ENCODE measurements around the gene TNRC6A.
"Not testable (repeated sequence)": the region's sequence is repeated elsewhere in the genome, so short reads cannot be mapped to it uniquely, and the experiment has no call there.

The TNRC6A gene

DNA sequence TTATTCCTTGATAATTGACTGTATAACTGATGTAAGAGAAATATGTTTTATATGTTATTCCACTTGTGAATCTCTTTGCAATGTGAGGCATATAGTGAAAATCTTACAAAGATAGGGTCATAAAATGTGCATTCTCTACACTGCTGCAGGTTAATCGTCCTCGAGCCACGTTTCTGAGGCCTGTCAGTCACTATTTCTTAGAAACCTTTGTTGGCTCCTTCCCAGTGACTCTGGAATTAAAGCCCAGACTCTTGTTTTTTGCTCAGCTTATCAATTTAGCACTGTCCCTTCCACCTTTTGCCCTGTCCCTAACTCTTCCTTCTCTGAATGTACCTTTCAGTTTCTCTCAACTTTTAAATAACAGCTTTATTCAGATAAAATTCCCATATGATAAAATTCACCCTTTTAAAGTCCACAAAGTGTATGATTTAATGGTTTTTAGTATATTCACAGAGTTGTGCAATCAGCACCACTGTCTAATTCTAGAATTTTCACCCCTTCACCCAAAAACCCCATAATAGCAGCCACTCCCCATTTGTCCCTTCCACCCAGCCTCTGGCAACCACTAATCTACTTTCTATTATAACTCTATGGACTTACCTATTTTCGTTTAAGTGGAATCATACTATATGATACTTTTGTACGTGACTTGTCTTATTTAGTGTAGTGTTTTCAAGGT lies 8.6 kb downstream of the TNRC6A start:
- Mint-ChIP-seq H3K27me3 (no peaks in the 10 kb centered on the region), H3K4me3 (peak overlapping the region; percentile 42), H3K4me1 (ENCODE audit: low read depth) (peaks cover 93% of the 10 kb centered on the region), H3K27ac (peak overlapping the region; percentile 58), H3K36me3 (peaks cover 6% of the 10 kb centered on the region), H3K9me3 (ENCODE audit: low read depth) (no peaks in the 10 kb centered on the region)

GRCh38 chr16:24738895-24739294 lies 9.4 kb downstream of the TNRC6A start:
- Mint-ChIP-seq H3K9me3 (ENCODE audit: low read depth) (no peaks in the 10 kb centered on the region), H3K4me1 (ENCODE audit: low read depth) (peaks cover 92% of the 10 kb centered on the region), H3K4me3 (peak overlapping the region; percentile 42), H3K27ac (no peak overlapping the region), H3K36me3 (peaks cover 6% of the 10 kb centered on the region), H3K27me3 (no peaks in the 10 kb centered on the region)

DNA sequence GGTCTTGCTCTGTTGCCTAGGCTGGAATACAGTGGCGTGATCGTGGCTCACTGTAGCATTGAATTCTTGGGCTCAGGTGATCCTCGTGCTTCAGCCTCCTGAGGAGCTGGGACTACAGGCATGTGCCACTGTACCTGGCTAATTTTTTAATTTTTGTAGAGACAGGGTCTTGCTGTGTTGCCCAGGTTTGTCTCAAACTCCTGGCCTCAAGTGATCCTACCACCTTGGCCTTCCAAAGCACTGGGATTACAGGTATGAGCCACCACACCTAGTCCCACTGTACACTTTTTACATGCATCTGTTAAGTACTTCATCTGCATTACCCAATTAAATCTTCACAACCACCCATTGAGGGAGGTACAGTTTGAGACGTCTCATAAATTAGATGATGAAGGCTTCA lies 12.4 kb downstream of the TNRC6A start:
- H3K4me3 Mint-ChIP-seq, result peak overlapping the region; percentile 0
- peaks cover 9% of the 10 kb centered on the region for H3K36me3 Mint-ChIP-seq
- H3K27ac Mint-ChIP-seq, result peak overlapping the region; percentile 69
- H3K9me3 Mint-ChIP-seq (ENCODE audit: low read depth), result no peaks in the 10 kb centered on the region
- H3K4me1 Mint-ChIP-seq (ENCODE audit: low read depth), result peaks cover 92% of the 10 kb centered on the region
- H3K27me3 Mint-ChIP-seq, result no peaks in the 10 kb centered on the region

- not testable (repeated sequence) for H3K9me3 Mint-ChIP-seq (ENCODE audit: low read depth); H3K36me3 Mint-ChIP-seq; H3K27me3 Mint-ChIP-seq; H3K27ac Mint-ChIP-seq; H3K4me3 Mint-ChIP-seq
- H3K4me1 Mint-ChIP-seq (ENCODE audit: low read depth), result peaks cover 92% of the 10 kb centered on the region
Observed at GRCh38 chr16:24742610-24743009, 13.2 kb downstream of the TNRC6A start.

DNA sequence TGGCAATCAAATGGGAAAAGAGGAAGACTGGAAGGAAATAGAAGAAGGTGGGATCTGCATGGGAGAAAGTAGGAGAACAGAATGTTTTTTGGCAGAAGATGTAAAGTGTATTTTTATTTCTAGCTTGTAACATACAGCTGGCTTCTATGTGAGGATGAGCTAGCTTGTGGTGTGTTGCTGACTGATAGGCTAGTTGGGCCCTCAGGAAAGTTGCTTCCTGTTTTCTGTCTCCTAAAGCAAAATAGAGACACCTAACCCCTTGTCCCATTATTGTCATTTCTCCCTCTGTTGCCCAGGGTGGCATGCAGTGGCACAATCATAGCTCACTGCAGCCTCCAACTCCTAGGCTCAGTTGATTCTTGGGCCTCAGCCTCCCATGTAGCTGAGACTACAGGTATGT lies 15.9 kb downstream of the TNRC6A start:
- Mint-ChIP-seq H3K36me3 (peaks cover 5% of the 10 kb centered on the region), H3K27ac (peak overlapping the region; percentile 56), H3K4me1 (ENCODE audit: low read depth) (peaks cover 88% of the 10 kb centered on the region), H3K4me3 (no peak overlapping the region), H3K9me3 (ENCODE audit: low read depth) (no peaks in the 10 kb centered on the region), H3K27me3 (no peaks in the 10 kb centered on the region)

DNA sequence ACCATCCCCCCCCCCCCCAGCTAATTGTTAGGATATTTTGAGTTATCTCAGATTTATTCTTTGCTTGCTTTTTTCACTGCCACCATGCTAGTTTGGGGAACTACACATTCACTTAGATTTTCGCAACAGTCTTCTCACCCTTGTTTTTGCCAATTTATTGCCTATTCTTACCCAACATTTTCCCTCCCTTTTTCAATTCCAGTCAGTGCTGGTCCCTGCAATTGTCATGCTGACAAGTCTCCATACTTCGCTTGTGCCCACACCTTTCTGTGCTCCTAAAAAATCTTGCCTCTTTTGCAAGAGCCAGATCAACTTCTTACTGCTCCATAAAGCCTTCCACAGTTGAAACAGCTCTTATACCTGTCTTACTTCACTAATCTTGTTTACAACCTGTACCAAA lies 16.3 kb downstream of the TNRC6A start:
- Mint-ChIP-seq H3K9me3 (ENCODE audit: low read depth) (no peaks in the 10 kb centered on the region), H3K27ac (no peak overlapping the region), H3K4me3 (no peak overlapping the region), H3K36me3 (peaks cover 5% of the 10 kb centered on the region), H3K4me1 (ENCODE audit: low read depth) (peaks cover 87% of the 10 kb centered on the region), H3K27me3 (no peaks in the 10 kb centered on the region)

GRCh38 chr16:24747441-24747840 lies 18.0 kb downstream of the TNRC6A start:
- H3K36me3 Mint-ChIP-seq, result peaks cover 2% of the 10 kb centered on the region
- H3K9me3 Mint-ChIP-seq (ENCODE audit: low read depth), result no peaks in the 10 kb centered on the region
- peak overlapping the region; percentile 66 for H3K27ac Mint-ChIP-seq
- H3K4me3 Mint-ChIP-seq, result no peak overlapping the region
- H3K4me1 Mint-ChIP-seq (ENCODE audit: low read depth), result peaks cover 85% of the 10 kb centered on the region
- H3K27me3 Mint-ChIP-seq, result no peaks in the 10 kb centered on the region

DNA sequence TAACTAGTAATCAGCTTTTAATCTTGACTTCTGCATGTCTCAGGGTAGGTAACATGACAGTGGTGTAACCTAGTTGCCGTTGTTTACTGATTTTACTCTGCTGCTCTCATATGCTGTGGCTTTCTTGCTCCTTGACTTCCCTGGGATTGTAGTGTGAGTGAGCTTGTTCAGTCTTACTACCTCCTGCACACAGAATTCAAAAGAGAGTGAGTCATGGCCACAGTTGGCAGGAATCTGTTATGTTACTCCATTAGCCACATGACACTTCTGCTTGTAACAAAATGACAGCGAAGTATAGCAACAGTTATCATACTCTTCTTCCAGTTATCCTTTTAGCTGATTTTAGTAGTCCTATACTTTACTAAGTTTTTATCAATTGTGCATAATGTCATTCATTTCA lies 18.8 kb downstream of the TNRC6A start:
- Mint-ChIP-seq H3K36me3 (peaks cover 2% of the 10 kb centered on the region), H3K27me3 (no peaks in the 10 kb centered on the region), H3K4me1 (ENCODE audit: low read depth) (peaks cover 85% of the 10 kb centered on the region), H3K27ac (no peak overlapping the region), H3K4me3 (no peak overlapping the region), H3K9me3 (ENCODE audit: low read depth) (no peaks in the 10 kb centered on the region)

DNA sequence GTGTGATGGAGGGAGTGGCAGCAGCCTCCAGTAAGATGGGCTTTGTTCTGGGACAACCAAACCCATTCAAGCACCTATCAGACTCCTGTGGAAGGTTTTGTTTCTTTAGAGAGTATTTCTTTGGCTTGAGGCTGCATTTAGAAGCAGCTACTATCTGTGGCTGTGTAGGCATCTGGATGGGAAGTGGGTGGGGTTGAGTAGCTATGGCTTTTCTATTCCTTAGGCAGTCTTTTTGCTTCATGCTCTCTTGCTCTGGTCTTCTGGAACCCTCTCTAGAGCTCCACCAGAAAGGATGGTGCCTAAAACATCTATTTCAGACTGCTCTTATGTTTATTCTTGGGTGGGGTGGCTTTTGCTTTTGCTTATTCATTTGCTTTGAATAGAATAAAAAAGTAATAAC lies 19.9 kb downstream of the TNRC6A start:
- H3K4me1 Mint-ChIP-seq (ENCODE audit: low read depth), result peaks cover 80% of the 10 kb centered on the region
- H3K36me3 Mint-ChIP-seq, result peaks cover 2% of the 10 kb centered on the region
- H3K27me3 Mint-ChIP-seq, result no peaks in the 10 kb centered on the region
- peak overlapping the region; percentile 22 for H3K27ac Mint-ChIP-seq
- H3K4me3 Mint-ChIP-seq, result peak overlapping the region; percentile 8
- H3K9me3 Mint-ChIP-seq (ENCODE audit: low read depth), result no peaks in the 10 kb centered on the region

GRCh38 chr16:24749872-24750271 lies 20.4 kb downstream of the TNRC6A start:
- H3K27me3 Mint-ChIP-seq; H3K4me3 Mint-ChIP-seq; H3K36me3 Mint-ChIP-seq; H3K9me3 Mint-ChIP-seq (ENCODE audit: low read depth); H3K27ac Mint-ChIP-seq: not testable (repeated sequence)
- H3K4me1 Mint-ChIP-seq (ENCODE audit: low read depth), result peaks cover 81% of the 10 kb centered on the region

GRCh38 chr16:24753000-24753399 lies 23.5 kb downstream of the TNRC6A start:
- no peaks in the 10 kb centered on the region for H3K27me3 Mint-ChIP-seq
- peak overlapping the region; percentile 89 for H3K27ac Mint-ChIP-seq
- H3K36me3 Mint-ChIP-seq, result peaks cover 2% of the 10 kb centered on the region
- H3K9me3 Mint-ChIP-seq (ENCODE audit: low read depth), result no peaks in the 10 kb centered on the region
- peak overlapping the region; percentile 32 for H3K4me3 Mint-ChIP-seq
- H3K4me1 Mint-ChIP-seq (ENCODE audit: low read depth), result peaks cover 72% of the 10 kb centered on the region

- Mint-ChIP-seq H3K4me1 (ENCODE audit: low read depth) (peaks cover 68% of the 10 kb centered on the region), H3K27me3 (no peaks in the 10 kb centered on the region), H3K36me3 (peaks cover 2% of the 10 kb centered on the region), H3K4me3 (peak overlapping the region; percentile 32), H3K27ac (peak overlapping the region; percentile 89), H3K9me3 (ENCODE audit: low read depth) (no peaks in the 10 kb centered on the region)
Observed at GRCh38 chr16:24753437-24753836, 24.0 kb downstream of the TNRC6A start.

- H3K27me3 Mint-ChIP-seq, result no peaks in the 10 kb centered on the region
- H3K4me1 Mint-ChIP-seq (ENCODE audit: low read depth), result peaks cover 57% of the 10 kb centered on the region
- peaks cover 2% of the 10 kb centered on the region for H3K36me3 Mint-ChIP-seq
- peak overlapping the region; percentile 78 for H3K27ac Mint-ChIP-seq
- H3K4me3 Mint-ChIP-seq, result no peak overlapping the region
- no peaks in the 10 kb centered on the region for H3K9me3 Mint-ChIP-seq (ENCODE audit: low read depth)
Observed at GRCh38 chr16:24754543-24754942, 25.1 kb downstream of the TNRC6A start.

GRCh38 chr16:24755201-24755874 lies 25.9 kb downstream of the TNRC6A start:
- H3K27me3 Mint-ChIP-seq, result no peaks in the 10 kb centered on the region
- H3K27ac Mint-ChIP-seq, result peak overlapping the region; percentile 78
- H3K36me3 Mint-ChIP-seq, result peaks cover 2% of the 10 kb centered on the region
- peaks cover 54% of the 10 kb centered on the region for H3K4me1 Mint-ChIP-seq (ENCODE audit: low read depth)
- H3K4me3 Mint-ChIP-seq, result no peak overlapping the region
- H3K9me3 Mint-ChIP-seq (ENCODE audit: low read depth), result no peaks in the 10 kb centered on the region

DNA sequence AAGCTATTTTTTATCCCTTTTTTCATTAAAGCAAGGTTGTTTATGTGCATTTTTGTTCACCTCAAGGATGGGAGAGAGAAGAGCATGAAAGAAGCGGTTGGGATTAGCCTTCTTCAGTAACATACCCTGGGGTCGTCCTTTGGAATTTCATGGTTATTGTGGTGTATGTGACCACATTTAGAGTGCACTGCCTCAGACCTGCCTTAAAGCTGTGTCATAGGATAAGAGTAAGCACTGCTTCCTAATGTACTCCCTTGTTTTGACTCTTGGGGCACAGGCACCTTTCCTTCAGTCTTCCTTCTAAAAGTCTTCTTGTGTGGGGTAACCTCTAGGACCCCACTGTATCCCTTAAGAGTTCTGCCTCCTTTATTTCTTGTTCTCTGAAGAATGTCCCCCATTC lies 28.9 kb downstream of the TNRC6A start:
- Mint-ChIP-seq H3K36me3 (peaks cover 4% of the 10 kb centered on the region), H3K4me1 (ENCODE audit: low read depth) (peaks cover 34% of the 10 kb centered on the region), H3K27ac (no peak overlapping the region), H3K9me3 (ENCODE audit: low read depth) (no peaks in the 10 kb centered on the region), H3K4me3 (no peak overlapping the region), H3K27me3 (no peaks in the 10 kb centered on the region)

GRCh38 chr16:24759006-24759405 lies 29.6 kb downstream of the TNRC6A start:
- Mint-ChIP-seq H3K9me3 (ENCODE audit: low read depth) (no peaks in the 10 kb centered on the region), H3K4me3 (no peak overlapping the region), H3K36me3 (peaks cover 6% of the 10 kb centered on the region), H3K27ac (no peak overlapping the region), H3K27me3 (no peaks in the 10 kb centered on the region), H3K4me1 (ENCODE audit: low read depth) (peaks cover 32% of the 10 kb centered on the region)

Data from activated naive CD8-positive, alpha-beta T cell (primary cell).